Measurements from ENCODE around the gene ZBTB2.

- no peak for TF ChIP-seq CBFB (IDR thresholded peaks at IDR 0.05; ENCODE audit: low read depth)
- TF ChIP-seq ATF3 (IDR thresholded peaks at IDR 0.05; ENCODE audit: borderline replicate concordance, extremely low read depth, low read depth, low read length) = no peak
- TF ChIP-seq EP300 (IDR thresholded peaks at IDR 0.05; ENCODE audit: borderline replicate concordance in 1 of 2, control insufficient read depth in 1 of 2, low read depth in 2 of 2, low read length in 2 of 2) = no peak
- no peak for TF ChIP-seq POLR2A (IDR thresholded peaks at IDR 0.05; ENCODE audit: low read depth, low read length)
- TF ChIP-seq, protein P1, sequence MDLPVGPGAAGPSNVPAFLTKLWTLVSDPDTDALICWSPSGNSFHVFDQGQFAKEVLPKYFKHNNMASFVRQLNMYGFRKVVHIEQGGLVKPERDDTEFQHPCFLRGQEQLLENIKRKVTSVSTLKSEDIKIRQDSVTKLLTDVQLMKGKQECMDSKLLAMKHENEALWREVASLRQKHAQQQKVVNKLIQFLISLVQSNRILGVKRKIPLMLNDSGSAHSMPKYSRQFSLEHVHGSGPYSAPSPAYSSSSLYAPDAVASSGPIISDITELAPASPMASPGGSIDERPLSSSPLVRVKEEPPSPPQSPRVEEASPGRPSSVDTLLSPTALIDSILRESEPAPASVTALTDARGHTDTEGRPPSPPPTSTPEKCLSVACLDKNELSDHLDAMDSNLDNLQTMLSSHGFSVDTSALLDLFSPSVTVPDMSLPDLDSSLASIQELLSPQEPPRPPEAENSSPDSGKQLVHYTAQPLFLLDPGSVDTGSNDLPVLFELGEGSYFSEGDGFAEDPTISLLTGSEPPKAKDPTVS (IDR thresholded peaks at IDR 0.05; ENCODE audit: low read depth, low read length) = no peak
- no peak for TF ChIP-seq EGR1 (IDR thresholded peaks at IDR 0.05; ENCODE audit: borderline replicate concordance in 1 of 2, low read depth in 2 of 2, low read length in 2 of 2)
- TF ChIP-seq SMC3 (IDR thresholded peaks at IDR 0.05; ENCODE audit: borderline replicate concordance, low read length) = no peak
- no peak for TF ChIP-seq NR2C1 (IDR thresholded peaks at IDR 0.05)
- TF ChIP-seq MEF2A (IDR thresholded peaks at IDR 0.05; ENCODE audit: insufficient read depth, low read depth, low read length) = no peak
- no peak for TF ChIP-seq RAD51 (IDR thresholded peaks at IDR 0.05)
- TF ChIP-seq SIX5 (IDR thresholded peaks at IDR 0.05; ENCODE audit: low read depth, low read length, severe bottlenecking) = no peak
- TF ChIP-seq PKNOX1 (IDR thresholded peaks at IDR 0.05) = no peak
Observed at GRCh38 chr6:151381722-151382121, 9.6 kb downstream of the ZBTB2 start.
